IMR-90 (cell line): ENCODE results near the gene ARRDC1. TPM values are rescaled to one million over a fixed set of nuclear protein-coding genes. Genes with fewer than 3 reads are reported as not detected.

Experiments used
- ATAC-seq: fragments of 200-7000 bp; cut with Tn5 transposase; 2 replicates; pipeline ENCODE4 v1.9.1; 2020; ENCODE audit warnings: low read depth, mild to moderate bottlenecking, moderate library complexity
- BruUV-seq: library from RNA; stranded (reverse); fragments of 400-500 nt; replicated peaks from 2 replicates; lab custom pipeline; 2021; lab: Mats Ljungman, UMichigan
- CTCF ChIA-PET: fragments of 300-600 bp; formaldehyde crosslinking; extraction: SDS; loops from one replicate; lab custom pipeline; 2021; ENCODE audit warnings: antibody characterized with exemption; lab: Yijun Ruan, JAX
- POLR2A ChIA-PET: fragments of 300-600 bp; sonication (Branson Sonifier 250); formaldehyde crosslinking; loops from one replicate; lab custom pipeline; 2022; ENCODE audit warnings: antibody characterized with exemption; ENCODE audit not compliant: unreplicated experiment; lab: Charles Lee
- DNase-seq: peaks from one replicate; pipeline ENCODE4 v3.0.0; 2013
- H2AFZ ChIP-seq: replicated peaks from 2 replicates; pipeline ENCODE3; 2013; ENCODE audit warnings: low read length, mild to moderate bottlenecking; ENCODE audit not compliant: poor library complexity
- H2AK5ac ChIP-seq: 2 replicates; pipeline ENCODE4 v1.6.1; 2013; ENCODE audit warnings: low read depth, low read length, inconsistent platforms
- H2AK9ac ChIP-seq: replicated peaks from 2 replicates; pipeline ENCODE3; 2013; ENCODE audit warnings: mild to moderate bottlenecking, low read depth, low read length, moderate library complexity; ENCODE audit not compliant: poor library complexity
- H2BK120ac ChIP-seq: 2 replicates; pipeline ENCODE4 v1.6.1; 2013; ENCODE audit warnings: low read depth, low read length, inconsistent platforms
- H2BK15ac ChIP-seq: 3 replicates; pipeline ENCODE4 v1.6.1; 2013; ENCODE audit warnings: low read depth, low read length, inconsistent platforms
- H2BK20ac ChIP-seq: 2 replicates; pipeline ENCODE4 v1.6.1; 2013; ENCODE audit warnings: low read depth, mild to moderate bottlenecking, inconsistent platforms, low read length, moderate library complexity
- H2BK5ac ChIP-seq: 2 replicates; pipeline ENCODE4 v1.6.1; 2013; ENCODE audit warnings: mild to moderate bottlenecking, low read depth, low read length, inconsistent platforms; ENCODE audit not compliant: poor library complexity, severe bottlenecking
- H3K14ac ChIP-seq: replicated peaks from 2 replicates; pipeline ENCODE4 v1.6.1; 2013; ENCODE audit warnings: low read depth, low read length, inconsistent platforms
- H3K18ac ChIP-seq: 2 replicates; pipeline ENCODE4 v1.6.1; 2013; ENCODE audit warnings: low read depth, low read length, control low read depth
- H3K23ac ChIP-seq: 2 replicates; pipeline ENCODE4 v1.6.1; 2013; ENCODE audit warnings: low read depth, low read length, inconsistent platforms
- H3K27ac ChIP-seq: 2 replicates; pipeline ENCODE4 v1.5.1; 2013; ENCODE audit warnings: mild to moderate bottlenecking, control low read depth, low read length; ENCODE audit not compliant: insufficient read depth
- H3K27me3 ChIP-seq: 2 replicates; pipeline ENCODE4 v1.6.1; 2013; ENCODE audit warnings: low read length; ENCODE audit not compliant: control insufficient read depth, insufficient read depth
- H3K36me3 ChIP-seq: 2 replicates; pipeline ENCODE4 v1.6.1; 2013; ENCODE audit warnings: low read length, mixed read lengths; ENCODE audit not compliant: control insufficient read depth, insufficient read depth
- H3K4ac ChIP-seq: 2 replicates; pipeline ENCODE4 v1.6.1; 2013; ENCODE audit warnings: low read depth, low read length, inconsistent platforms
- H3K4me1 ChIP-seq: 2 replicates; pipeline ENCODE4 v1.6.1; 2013; ENCODE audit warnings: low read length, mixed read lengths; ENCODE audit not compliant: control insufficient read depth, insufficient read depth
- H3K4me2 ChIP-seq: 2 replicates; pipeline ENCODE4 v1.6.1; 2013; ENCODE audit warnings: low read depth, mild to moderate bottlenecking, control low read depth, low read length, moderate library complexity
- H3K4me3 ChIP-seq: 2 replicates; pipeline ENCODE4 v1.5.1; 2013; ENCODE audit warnings: low read depth, mild to moderate bottlenecking, control low read depth, low read length, moderate library complexity; ENCODE audit not compliant: insufficient read depth
- H3K56ac ChIP-seq: 2 replicates; pipeline ENCODE4 v1.6.1; 2013; ENCODE audit warnings: low read length, inconsistent platforms; ENCODE audit not compliant: insufficient read depth; ENCODE audit errors: extremely low read depth
- H3K79me1 ChIP-seq, 2 experiments: 2 replicates each; pipeline ENCODE4 v1.6.1; 2013; ENCODE audit warnings: low read length in 2 of 2, inconsistent platforms in 1 of 2, low read depth in 1 of 2
- H3K9ac ChIP-seq: 2 replicates; pipeline ENCODE4 v1.6.1; 2013; ENCODE audit warnings: low read depth, low read length, control low read depth
- H3K9me1 ChIP-seq: 2 replicates; pipeline ENCODE4 v1.6.1; 2013; ENCODE audit warnings: low read length, inconsistent platforms; ENCODE audit not compliant: insufficient read depth
- H3K9me3 ChIP-seq: 2 replicates; pipeline ENCODE4 v1.6.1; 2013; ENCODE audit warnings: low read length; ENCODE audit not compliant: control insufficient read depth, insufficient read depth
- H4K20me1 ChIP-seq: 2 replicates; pipeline ENCODE4 v1.6.1; 2013; ENCODE audit warnings: low read length, inconsistent platforms; ENCODE audit not compliant: insufficient read depth
- H4K5ac ChIP-seq: 2 replicates; pipeline ENCODE4 v1.6.1; 2013; ENCODE audit warnings: mild to moderate bottlenecking, low read depth, low read length, control low read depth
- H4K8ac ChIP-seq, 2 experiments: 2 replicates each; pipeline ENCODE4 v1.6.1; 2013; ENCODE audit warnings: low read depth in 2 of 2, low read length in 2 of 2, control low read depth in 1 of 2, inconsistent platforms in 1 of 2
- H4K91ac ChIP-seq: 2 replicates; pipeline ENCODE4 v1.6.1; 2013; ENCODE audit warnings: low read depth, low read length, inconsistent platforms; ENCODE audit not compliant: insufficient read depth
- BHLHE40 ChIP-seq: fragments of 150-350 bp; IDR thresholded peaks from 2 replicates; pipeline ENCODE4 v1.6.1; 2016; ENCODE audit warnings: mild to moderate bottlenecking, low read depth, low read length
- FOS ChIP-seq: fragments of 150-350 bp; IDR thresholded peaks from 2 replicates; pipeline ENCODE4 v1.6.1; 2016; ENCODE audit warnings: low read depth, low read length
- MAFK ChIP-seq: IDR thresholded peaks from 2 replicates; pipeline ENCODE4 v1.6.1; 2012; ENCODE audit warnings: low read depth, low read length, improper control_type of control experiment
- NFE2L2 ChIP-seq: fragments of 150-350 bp; IDR thresholded peaks from 2 replicates; pipeline ENCODE4 v1.6.1; 2016; ENCODE audit warnings: low read depth, mild to moderate bottlenecking, low read length
- POLR2A ChIP-seq: IDR thresholded peaks from 2 replicates; pipeline ENCODE4 v1.6.1; 2012; ENCODE audit warnings: mild to moderate bottlenecking, low read depth, low read length
- RAD21 ChIP-seq: IDR thresholded peaks from 2 replicates; pipeline ENCODE4 v1.6.1; 2012; ENCODE audit warnings: low read length, improper control_type of control experiment
- RCOR1 ChIP-seq: IDR thresholded peaks from 2 replicates; pipeline ENCODE4 v1.6.1; 2012; ENCODE audit warnings: mild to moderate bottlenecking, low read length, improper control_type of control experiment; ENCODE audit not compliant: insufficient replicate concordance
- SMC3 ChIP-seq: fragments of 150-350 bp; IDR thresholded peaks from 2 replicates; pipeline ENCODE4 v1.6.1; 2016; ENCODE audit warnings: low read depth, mild to moderate bottlenecking, antibody characterized with exemption, low read length, moderate library complexity
- WGBS, 2 experiments: methylation state at CpG; one replicate each; pipeline versions ENCODE4 v1.1.5 to v1.1.7; 2013; ENCODE audit warnings: missing lambda C conversion rate in 2 of 2; ENCODE audit not compliant: insufficient read length in 1 of 2; ENCODE audit errors: extremely low coverage in 2 of 2; 5-methylcytosine and 5-hydroxymethylcytosine counted together
- dilution Hi-C: fragments of 300-500 bp; cut with HindIII; formaldehyde crosslinking; loops from one replicate; pipeline ENCODE4 v1.14.3; 2018; ENCODE audit warnings: low sequenced_read_pairs; ENCODE audit not compliant: unreplicated experiment
- in situ Hi-C: fragments of 300-500 bp; cut with MboI; formaldehyde crosslinking; loops from 3 replicates; pipeline ENCODE4 v1.14.3; 2019; ENCODE audit warnings: low sequenced_read_pairs, inconsistent platforms, mixed read lengths
- intact Hi-C: fragments of 100-400 bp; cut with micrococcal nuclease; formaldehyde crosslinking; loops from 2 replicates; pipeline ENCODE4 v1.10.0; 2022
- polyA plus RNA-seq, 3 experiments: library from polyadenylated mRNA; depleted of rRNA; stranded (reverse); fragments of >200 nt; gene quantifications; 2 replicates each; pipeline ENCODE4 v1.2.3, GENCODE V29; 2012; ENCODE audit warnings: low replicate concordance in 1 of 3
- total RNA-seq: library from RNA; depleted of rRNA; stranded (reverse); fragments of >200 nt; gene quantifications from 2 replicates; pipeline ENCODE4 v1.2.3, GENCODE V29; 2012
- TF ChIP-seq, protein P1 (sequence below): fragments of 150-350 bp; IDR thresholded peaks from 2 replicates; pipeline ENCODE4 v1.6.1; 2017; ENCODE audit warnings: mild to moderate bottlenecking, antibody characterized with exemption, low read length, low read depth
- TF ChIP-seq, protein P2 (sequence below): fragments of 150-350 bp; IDR thresholded peaks from 2 replicates; pipeline ENCODE4 v1.6.1; 2016; ENCODE audit warnings: low read depth, mild to moderate bottlenecking, low read length, moderate library complexity, borderline replicate concordance

ARRDC1 gene
- total and polyA plus RNA-seq, 2 of the 4 experiments (the other 2 are of a cell fraction) = 7.7 to 41.4 TPM

DNA sequence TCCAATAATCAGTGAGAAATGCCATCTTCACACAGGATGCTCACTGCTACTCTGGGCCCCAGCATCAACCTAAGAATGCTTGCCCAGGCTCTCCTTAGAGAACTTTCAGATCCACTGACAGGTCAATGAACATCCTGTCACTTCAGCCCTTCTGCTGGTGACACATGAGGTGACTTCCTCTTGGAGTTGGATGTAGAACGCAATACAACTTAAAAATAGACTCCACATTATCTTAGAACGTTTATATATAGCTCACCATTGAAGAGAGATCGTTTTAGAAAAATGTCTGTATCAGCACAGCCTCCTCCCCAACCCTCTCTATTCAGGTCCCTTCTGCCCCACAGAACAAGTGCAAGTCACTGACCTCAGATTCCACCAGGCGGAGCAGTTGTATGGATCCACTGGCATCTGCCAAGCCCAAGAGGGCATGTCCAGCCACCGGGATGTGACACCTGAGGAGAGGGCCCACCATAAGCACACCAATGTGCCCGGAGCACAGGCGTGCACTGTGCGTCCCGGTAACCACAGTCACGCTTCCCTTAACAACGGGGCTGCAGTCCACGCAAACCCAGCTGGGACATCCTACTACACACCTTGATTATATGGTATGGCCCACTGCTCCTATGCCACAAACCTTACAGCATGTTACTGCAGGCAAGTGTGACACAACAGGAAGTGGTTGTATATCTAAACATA, 29.6 kb upstream of the ARRDC1 start:
- no peak for ATAC-seq
- intact Hi-C loops = no loop called here

More for the DNA sequence above, 29.6 kb upstream of the ARRDC1 start:
- Histone ChIP-seq H2AK5ac (no peak overlapping the region), H2AFZ (no peak overlapping the region), H4K91ac (no peak overlapping the region), H2BK5ac (no peak overlapping the region), H2BK20ac (no peak overlapping the region), H2BK120ac (no peak overlapping the region), H3K4me2 (no peak overlapping the region), H3K27me3 (no peaks in the 10 kb centered on the region), H4K20me1 (peaks cover 24% of the 10 kb centered on the region), H3K18ac (no peak overlapping the region), H3K36me3 (peaks cover 37% of the 10 kb centered on the region), H3K56ac (no peak overlapping the region), H2BK15ac (no peak overlapping the region), H3K4me3 (no peak overlapping the region), H3K9me3 (no peaks in the 10 kb centered on the region), H3K9ac (no peak overlapping the region), H4K5ac (no peak overlapping the region), H3K23ac (no peak overlapping the region), H3K9me1 (peaks cover 18% of the 10 kb centered on the region), H3K27ac (no peak overlapping the region), H3K4ac (no peak overlapping the region), H4K8ac (no peak overlapping the region), H3K79me1 (peaks cover 41 to 60% of the 10 kb centered on the region in 2 experiments), H3K4me1 (peaks cover 6% of the 10 kb centered on the region), H3K14ac (no peak overlapping the region), H2AK9ac (no peak overlapping the region)
- TF ChIP-seq NFE2L2 (no peak), FOS (no peak), SMC3 (no peak), MAFK (no peak), POLR2A (no peak), RCOR1 (no peak), BHLHE40 (no peak), RAD21 (no peak)
- TF ChIP-seq, protein P1, sequence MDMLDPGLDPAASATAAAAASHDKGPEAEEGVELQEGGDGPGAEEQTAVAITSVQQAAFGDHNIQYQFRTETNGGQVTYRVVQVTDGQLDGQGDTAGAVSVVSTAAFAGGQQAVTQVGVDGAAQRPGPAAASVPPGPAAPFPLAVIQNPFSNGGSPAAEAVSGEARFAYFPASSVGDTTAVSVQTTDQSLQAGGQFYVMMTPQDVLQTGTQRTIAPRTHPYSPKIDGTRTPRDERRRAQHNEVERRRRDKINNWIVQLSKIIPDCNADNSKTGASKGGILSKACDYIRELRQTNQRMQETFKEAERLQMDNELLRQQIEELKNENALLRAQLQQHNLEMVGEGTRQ = no peak
- TF ChIP-seq, protein P2, sequence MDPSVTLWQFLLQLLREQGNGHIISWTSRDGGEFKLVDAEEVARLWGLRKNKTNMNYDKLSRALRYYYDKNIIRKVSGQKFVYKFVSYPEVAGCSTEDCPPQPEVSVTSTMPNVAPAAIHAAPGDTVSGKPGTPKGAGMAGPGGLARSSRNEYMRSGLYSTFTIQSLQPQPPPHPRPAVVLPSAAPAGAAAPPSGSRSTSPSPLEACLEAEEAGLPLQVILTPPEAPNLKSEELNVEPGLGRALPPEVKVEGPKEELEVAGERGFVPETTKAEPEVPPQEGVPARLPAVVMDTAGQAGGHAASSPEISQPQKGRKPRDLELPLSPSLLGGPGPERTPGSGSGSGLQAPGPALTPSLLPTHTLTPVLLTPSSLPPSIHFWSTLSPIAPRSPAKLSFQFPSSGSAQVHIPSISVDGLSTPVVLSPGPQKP = no peak
- in situ Hi-C loops = no loop called here
- DNase-seq = no peak
- CTCF ChIA-PET = no interaction called here
- no CpG with 5 or more reads among the region's 12 CpGs for WGBS, 2 experiments
- dilution Hi-C loops = no loop called here
- POLR2A ChIA-PET = no interaction called here
- BruUV-seq = no TSS peak
